Keratinocyte (primary cell): ENCODE data around the gene NPIPB6.

ENCODE experiments used
- CTCF ChIP-seq, 3 experiments: IDR thresholded peaks in 1 of 3; conservative IDR thresholded peaks in 1 of 3; optimal IDR thresholded peaks in 1 of 3; 2 replicates in 2 of 3; 3 replicates in 1 of 3; pipeline versions ENCODE3 to v1.5.1; 2011; ENCODE audit warnings: low read length in 3 of 3, mild to moderate bottlenecking in 3 of 3, moderate library complexity in 2 of 3, control low read depth in 1 of 3, inconsistent platforms in 1 of 3; ENCODE audit not compliant: insufficient read depth in 2 of 3; ENCODE audit errors: extremely low read depth in 1 of 3
- EZH2 ChIP-seq: IDR thresholded peaks from one replicate; pipeline ENCODE4 v1.6.1; 2012; ENCODE audit warnings: inconsistent platforms, mild to moderate bottlenecking, low read length, moderate library complexity

GRCh38 chr16:28317040-28317880 is 46.0 kb downstream of the NPIPB6 start:
- TF ChIP-seq CTCF (optimal IDR thresholded peaks at IDR 0.05 in 1 of 3, IDR thresholded peaks at IDR 0.05 in 1 of 3, conservative IDR thresholded peaks at IDR 0.05 in 1 of 3; ENCODE audit: extremely low read depth in 1 of 3, insufficient read depth in 2 of 3, low read length in 3 of 3) (peak; percentile 77 to 95 (median 84)), EZH2 (no peak)
